MM.1S (cell line): Measurements from ENCODE around the gene SLC39A7.

ENCODE experiments used
- CTCF ChIP-seq: fragments of 300-600 bp; sonication (generic); IDR thresholded peaks from 2 replicates; pipeline ENCODE4 v1.5.1; 2016; ENCODE audit warnings: antibody characterized with exemption, low read length, mixed read lengths
- EZH2 ChIP-seq: fragments of 300-600 bp; sonication (generic); optimal IDR thresholded peaks from 2 replicates; pipeline ENCODE3; 2017; ENCODE audit warnings: low read depth, mild to moderate bottlenecking, antibody characterized with exemption, low read length, mixed read lengths
- EZH2phosphoT487 ChIP-seq: fragments of 300-600 bp; sonication (generic); IDR thresholded peaks from 2 replicates; pipeline ENCODE4 v1.6.1; 2018; ENCODE audit warnings: antibody characterized with exemption, low read length

GRCh38 chr6:33166363-33166762, 34.3 kb upstream of the SLC39A7 start:
- TF ChIP-seq CTCF = no peak
- no peak for TF ChIP-seq EZH2
- no peak for TF ChIP-seq EZH2phosphoT487
